ENCODE measurements around the gene ABCC11. TPM values are rescaled to one million over a fixed set of nuclear protein-coding genes. Genes with fewer than 3 reads are reported as not detected.
A peak's percentile ranks its signal among the peaks of the same experiment; 100 is the strongest.

Gene ABCC11
- total RNA-seq, 1 donor from 2014 or later = 0.41 TPM

- DNase-seq (ENCODE audit: low spot score in 2 of 2) = no peak
- FAIRE-seq = no peak
Observed at GRCh38 chr16:48165961-48166578, 81.3 kb downstream of the ABCC11 start.

- DNase-seq (ENCODE audit: low spot score in 2 of 2) (peak; percentile 34 to 75), FAIRE-seq (no peak)
Observed at GRCh38 chr16:48164907-48165715, 82.2 kb downstream of the ABCC11 start.

- FAIRE-seq = no peak
- no peak for DNase-seq (ENCODE audit: low spot score in 2 of 2)
Observed at GRCh38 chr16:48162839-48163410, 84.4 kb downstream of the ABCC11 start.

- no peak for DNase-seq (ENCODE audit: low spot score in 2 of 2)
- no peak for FAIRE-seq
Observed at GRCh38 chr16:48161906-48162305, 85.4 kb downstream of the ABCC11 start.

- DNase-seq (ENCODE audit: low spot score in 2 of 2) (no peak), FAIRE-seq (no peak)
Observed at GRCh38 chr16:48160575-48160974, 86.8 kb downstream of the ABCC11 start.

- no peak for FAIRE-seq
- no peak for DNase-seq (ENCODE audit: low spot score in 2 of 2)
Observed at GRCh38 chr16:48158296-48158695, 89.0 kb downstream of the ABCC11 start.

GRCh38 chr16:48157794-48158193, 89.5 kb downstream of the ABCC11 start:
- no peak for FAIRE-seq
- DNase-seq (ENCODE audit: low spot score in 2 of 2) = no peak

GRCh38 chr16:48157302-48157701, 90.0 kb downstream of the ABCC11 start:
- FAIRE-seq = no peak
- DNase-seq (ENCODE audit: low spot score in 2 of 2) = no peak

- DNase-seq (ENCODE audit: low spot score in 2 of 2) (peak; percentile 28 to 72), FAIRE-seq (no peak)
Observed at GRCh38 chr16:48156790-48157209, 90.5 kb downstream of the ABCC11 start.

- no peak for FAIRE-seq
Observed at GRCh38 chr16:48155926-48156789, 91.2 kb downstream of the ABCC11 start, which contains the start of gene ABCC12. ABCC12 (minus strand) TSS chr16:48155993; CDS start chr16:48146424, 9,569 bp downstream.

GRCh38 chr16:48153774-48154173, 93.6 kb downstream of the ABCC11 start:
- FAIRE-seq (no peak), DNase-seq (ENCODE audit: low spot score in 2 of 2) (no peak)

More at GRCh38 chr16:48155926-48156789, 91.2 kb downstream of the ABCC11 start, which contains the start of gene ABCC12:
- no peak for DNase-seq (ENCODE audit: low spot score in 2 of 2)

- FAIRE-seq = no peak
- DNase-seq (ENCODE audit: low spot score in 2 of 2) = no peak
Observed at GRCh38 chr16:48152226-48152625, 95.1 kb downstream of the ABCC11 start.

- DNase-seq (ENCODE audit: low spot score in 2 of 2) = no peak
- FAIRE-seq = no peak
Observed at GRCh38 chr16:48150707-48151106, 96.6 kb downstream of the ABCC11 start.

- FAIRE-seq = no peak
- no peak for DNase-seq (ENCODE audit: low spot score in 2 of 2)
Observed at GRCh38 chr16:48146710-48147109, 100.6 kb downstream of the ABCC11 start.

GRCh38 chr16:48146131-48146530, 101.2 kb downstream of the ABCC11 start:
- FAIRE-seq = no peak
- DNase-seq (ENCODE audit: low spot score in 2 of 2) = no peak

- DNase-seq (ENCODE audit: low spot score in 2 of 2) = no peak
- no peak for FAIRE-seq
Observed at GRCh38 chr16:48143812-48144368, 103.4 kb downstream of the ABCC11 start.

GRCh38 chr16:48140821-48141220, 106.5 kb downstream of the ABCC11 start:
- DNase-seq (ENCODE audit: low spot score in 2 of 2) (no peak), FAIRE-seq (no peak)

- DNase-seq (ENCODE audit: low spot score in 2 of 2) (no peak), FAIRE-seq (no peak)
Observed at GRCh38 chr16:48139517-48139916, 107.8 kb downstream of the ABCC11 start.

- no peak for DNase-seq (ENCODE audit: low spot score in 2 of 2)
- no peak for FAIRE-seq
Observed at GRCh38 chr16:48138543-48138942, 108.8 kb downstream of the ABCC11 start.

- no peak for FAIRE-seq
- no peak for DNase-seq (ENCODE audit: low spot score in 2 of 2)
Observed at GRCh38 chr16:48137822-48138221, 109.5 kb downstream of the ABCC11 start.

Measured in frontal cortex (tissue), 4 donors.